HG02884 (cell line): ENCODE results near the gene PACS1.
"Not testable (repeated sequence)": the region's sequence is repeated elsewhere in the genome, so short reads cannot be mapped to it uniquely, and the experiment has no call there.

ENCODE experiments used
- ATAC-seq: cut with Tn5 transposase; IDR thresholded peaks from one replicate; pipeline ENCODE4 v1.9.1; 2021; ENCODE audit warnings: mild to moderate bottlenecking, moderate library complexity; ENCODE audit not compliant: unreplicated experiment

The PACS1 gene

GRCh38 chr11:66069715-66070603, at the start of gene PACS1:
Gene PACS1, plus strand, starts transcription at chr11:66070272. Its CDS starts 215 bp downstream, at chr11:66070487.
- no peak for ATAC-seq

- no peak for ATAC-seq
Measured at GRCh38 chr11:66020618-66021357, 49.3 kb upstream of the PACS1 start.

- ATAC-seq, result no peak
Measured at GRCh38 chr11:66022401-66023185, 47.5 kb upstream of the PACS1 start.

- not testable (repeated sequence) for ATAC-seq
Measured at GRCh38 chr11:66023186-66023440, 47.0 kb upstream of the PACS1 start.

GRCh38 chr11:66026017-66026529, 44.0 kb upstream of the PACS1 start, which contains the start of gene CATSPER1:
Gene CATSPER1, minus strand, starts transcription at chr11:66026479. Its CDS starts 100 bp downstream, at chr11:66026379.
- ATAC-seq, result no peak

- ATAC-seq, result no peak
Measured at GRCh38 chr11:66032957-66033735, 36.9 kb upstream of the PACS1 start.

- no peak for ATAC-seq
Measured at GRCh38 chr11:66035653-66036333, 34.3 kb upstream of the PACS1 start.

GRCh38 chr11:66036334-66036710, 33.8 kb upstream of the PACS1 start:
- ATAC-seq, result no peak

- ATAC-seq, result no peak
Measured at GRCh38 chr11:66037327-66037726, 32.7 kb upstream of the PACS1 start.

GRCh38 chr11:66039765-66040164, 30.3 kb upstream of the PACS1 start:
- ATAC-seq, result no peak

GRCh38 chr11:66042227-66042995, 27.7 kb upstream of the PACS1 start:
- ATAC-seq, result no peak

- ATAC-seq, result no peak
Measured at GRCh38 chr11:66042996-66043906, 26.8 kb upstream of the PACS1 start.

GRCh38 chr11:66044757-66045156, 25.3 kb upstream of the PACS1 start:
- ATAC-seq, result no peak

- no peak for ATAC-seq
Measured at GRCh38 chr11:66045177-66045639, 24.9 kb upstream of the PACS1 start.

- no peak for ATAC-seq
Measured at GRCh38 chr11:66046901-66047300, 23.2 kb upstream of the PACS1 start.

- no peak for ATAC-seq
Measured at GRCh38 chr11:66047541-66048365, 22.3 kb upstream of the PACS1 start.
